Measurements from ENCODE around the gene ADRA2C. TPM values are rescaled to one million over a fixed set of nuclear protein-coding genes. Genes with fewer than 3 reads are reported as not detected.
A peak's percentile ranks its signal among the peaks of the same experiment; 100 is the strongest.

ADRA2C gene
- total and polyA plus RNA-seq, 2 of the 13 experiments (the other 11 are each of a cell fraction or from before 2014, with no cell fraction given): 15.4 to 69.7 TPM

DNA sequence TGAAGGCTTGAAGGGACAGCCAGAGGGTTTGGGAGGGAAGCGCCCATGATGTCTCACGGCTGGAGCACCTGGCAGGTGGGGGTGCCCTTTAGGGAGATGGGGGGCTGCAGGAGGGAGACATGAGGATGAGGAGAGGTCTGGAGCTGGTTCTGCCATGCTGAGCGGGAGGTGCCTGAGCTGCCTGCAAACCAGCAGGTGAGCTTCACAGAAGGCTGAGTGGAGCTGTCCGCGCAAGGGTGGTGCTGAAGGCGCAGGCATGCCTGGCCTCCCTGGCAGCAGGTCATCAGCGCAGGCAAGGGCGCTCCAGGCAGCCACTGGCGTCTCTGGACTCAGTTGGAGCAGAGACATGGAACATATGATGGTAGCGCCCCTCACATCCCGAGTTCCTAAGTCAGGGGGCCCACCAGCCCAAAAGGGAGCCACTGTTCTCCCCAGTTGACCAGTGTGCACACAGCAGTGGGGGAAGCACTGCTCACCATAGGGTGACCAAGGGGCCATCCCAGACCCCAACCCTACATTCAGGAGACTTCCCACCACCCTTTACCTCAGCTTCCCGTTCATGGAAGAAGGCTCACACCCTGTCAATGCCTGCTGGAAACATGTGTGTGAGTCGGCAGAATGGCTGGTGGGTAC is 25.8 kb downstream of the ADRA2C start (continued):
- TF ChIP-seq, protein P1, sequence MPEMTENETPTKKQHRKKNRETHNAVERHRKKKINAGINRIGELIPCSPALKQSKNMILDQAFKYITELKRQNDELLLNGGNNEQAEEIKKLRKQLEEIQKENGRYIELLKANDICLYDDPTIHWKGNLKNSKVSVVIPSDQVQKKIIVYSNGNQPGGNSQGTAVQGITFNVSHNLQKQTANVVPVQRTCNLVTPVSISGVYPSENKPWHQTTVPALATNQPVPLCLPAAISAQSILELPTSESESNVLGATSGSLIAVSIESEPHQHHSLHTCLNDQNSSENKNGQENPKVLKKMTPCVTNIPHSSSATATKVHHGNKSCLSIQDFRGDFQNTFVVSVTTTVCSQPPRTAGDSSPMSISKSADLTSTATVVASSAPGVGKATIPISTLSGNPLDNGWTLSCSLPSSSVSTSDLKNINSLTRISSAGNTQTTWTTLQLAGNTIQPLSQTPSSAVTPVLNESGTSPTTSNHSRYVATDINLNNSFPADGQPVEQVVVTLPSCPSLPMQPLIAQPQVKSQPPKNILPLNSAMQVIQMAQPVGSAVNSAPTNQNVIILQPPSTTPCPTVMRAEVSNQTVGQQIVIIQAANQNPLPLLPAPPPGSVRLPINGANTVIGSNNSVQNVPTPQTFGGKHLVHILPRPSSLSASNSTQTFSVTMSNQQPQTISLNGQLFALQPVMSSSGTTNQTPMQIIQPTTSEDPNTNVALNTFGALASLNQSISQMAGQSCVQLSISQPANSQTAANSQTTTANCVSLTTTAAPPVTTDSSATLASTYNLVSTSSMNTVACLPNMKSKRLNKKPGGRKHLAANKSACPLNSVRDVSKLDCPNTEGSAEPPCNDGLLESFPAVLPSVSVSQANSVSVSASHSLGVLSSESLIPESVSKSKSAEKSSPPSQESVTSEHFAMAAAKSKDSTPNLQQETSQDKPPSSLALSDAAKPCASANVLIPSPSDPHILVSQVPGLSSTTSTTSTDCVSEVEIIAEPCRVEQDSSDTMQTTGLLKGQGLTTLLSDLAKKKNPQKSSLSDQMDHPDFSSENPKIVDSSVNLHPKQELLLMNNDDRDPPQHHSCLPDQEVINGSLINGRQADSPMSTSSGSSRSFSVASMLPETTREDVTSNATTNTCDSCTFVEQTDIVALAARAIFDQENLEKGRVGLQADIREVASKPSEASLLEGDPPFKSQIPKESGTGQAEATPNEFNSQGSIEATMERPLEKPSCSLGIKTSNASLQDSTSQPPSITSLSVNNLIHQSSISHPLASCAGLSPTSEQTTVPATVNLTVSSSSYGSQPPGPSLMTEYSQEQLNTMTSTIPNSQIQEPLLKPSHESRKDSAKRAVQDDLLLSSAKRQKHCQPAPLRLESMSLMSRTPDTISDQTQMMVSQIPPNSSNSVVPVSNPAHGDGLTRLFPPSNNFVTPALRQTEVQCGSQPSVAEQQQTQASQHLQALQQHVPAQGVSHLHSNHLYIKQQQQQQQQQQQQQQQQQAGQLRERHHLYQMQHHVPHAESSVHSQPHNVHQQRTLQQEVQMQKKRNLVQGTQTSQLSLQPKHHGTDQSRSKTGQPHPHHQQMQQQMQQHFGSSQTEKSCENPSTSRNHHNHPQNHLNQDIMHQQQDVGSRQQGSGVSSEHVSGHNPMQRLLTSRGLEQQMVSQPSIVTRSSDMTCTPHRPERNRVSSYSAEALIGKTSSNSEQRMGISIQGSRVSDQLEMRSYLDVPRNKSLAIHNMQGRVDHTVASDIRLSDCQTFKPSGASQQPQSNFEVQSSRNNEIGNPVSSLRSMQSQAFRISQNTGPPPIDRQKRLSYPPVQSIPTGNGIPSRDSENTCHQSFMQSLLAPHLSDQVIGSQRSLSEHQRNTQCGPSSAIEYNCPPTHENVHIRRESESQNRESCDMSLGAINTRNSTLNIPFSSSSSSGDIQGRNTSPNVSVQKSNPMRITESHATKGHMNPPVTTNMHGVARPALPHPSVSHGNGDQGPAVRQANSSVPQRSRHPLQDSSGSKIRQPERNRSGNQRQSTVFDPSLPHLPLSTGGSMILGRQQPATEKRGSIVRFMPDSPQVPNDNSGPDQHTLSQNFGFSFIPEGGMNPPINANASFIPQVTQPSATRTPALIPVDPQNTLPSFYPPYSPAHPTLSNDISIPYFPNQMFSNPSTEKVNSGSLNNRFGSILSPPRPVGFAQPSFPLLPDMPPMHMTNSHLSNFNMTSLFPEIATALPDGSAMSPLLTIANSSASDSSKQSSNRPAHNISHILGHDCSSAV (CRISPR knock-in tag; IDR thresholded peaks at IDR 0.05; ENCODE audit: borderline replicate concordance): no peak
- TF ChIP-seq ATF7-NPFF (CRISPR knock-in tag; IDR thresholded peaks at IDR 0.05; ENCODE audit: low read depth) (peak; percentile 97), ZNF33A (CRISPR knock-in tag; IDR thresholded peaks at IDR 0.05; ENCODE audit: borderline replicate concordance) (no peak), BRD4 (CRISPR knock-in tag; IDR thresholded peaks at IDR 0.05) (no peak), HOXA9 (CRISPR knock-in tag; IDR thresholded peaks at IDR 0.05; ENCODE audit: borderline replicate concordance) (peak; percentile 86; the same call in 1 of the 2 replicates), ETV5 (CRISPR knock-in tag; IDR thresholded peaks at IDR 0.05; ENCODE audit: borderline replicate concordance) (peak; percentile 60; the same call in 1 of the 2 replicates), ZNF276 (CRISPR knock-in tag; IDR thresholded peaks at IDR 0.05; ENCODE audit: low read depth) (peak; percentile 82; the same call in 1 of the 2 replicates), USF2 (IDR thresholded peaks at IDR 0.05; ENCODE audit: low read depth, low read length) (no peak), USF2 (CRISPR knock-in tag; IDR thresholded peaks at IDR 0.05; ENCODE audit: borderline replicate concordance) (no peak), ZNF431 (CRISPR knock-in tag; IDR thresholded peaks at IDR 0.05; ENCODE audit: borderline replicate concordance, low read depth) (peak; percentile 97), ZNF773 (CRISPR knock-in tag; IDR thresholded peaks at IDR 0.05; ENCODE audit: borderline replicate concordance) (peak; percentile 97; the same call in 1 of the 2 replicates), ONECUT2 (CRISPR knock-in tag; IDR thresholded peaks at IDR 0.05) (peak; percentile 56; the same call in 1 of the 2 replicates), ZNF230 (CRISPR knock-in tag; IDR thresholded peaks at IDR 0.05) (peak; percentile 96), YEATS4 (CRISPR knock-in tag; IDR thresholded peaks at IDR 0.05; ENCODE audit: borderline replicate concordance) (peak; percentile 30; the same call in 1 of the 2 replicates), GATAD2A (CRISPR knock-in tag; IDR thresholded peaks at IDR 0.05) (peak; percentile 82), ZNF674 (CRISPR knock-in tag; IDR thresholded peaks at IDR 0.05; ENCODE audit: low read depth) (0 out of 2 replicates have a peak, but pooled peaks have one; percentile 74), ZNF44 (CRISPR knock-in tag; IDR thresholded peaks at IDR 0.05) (no peak), ZKSCAN1 (IDR thresholded peaks at IDR 0.05; ENCODE audit: low read length) (no peak)

All from HepG2 (cell line).